Uterus (tissue), 2 donors: Measurements from ENCODE around the gene UBASH3A.

Experiments
- POLR2A ChIP-seq, 2 donors: fragments of 450-650 bp; IDR thresholded peaks; one replicate each; pipeline ENCODE4 v1.6.1; 2016; ENCODE audit warnings: antibody characterized with exemption in 2 of 2, mild to moderate bottlenecking in 1 of 2, moderate library complexity in 1 of 2
- TF ChIP-seq, protein P1 (sequence below), 4 experiments: fragments of 200-600 bp in 2 of 4; fragments of 450-650 bp in 2 of 4; sonication (generic) in 2 of 4; IDR thresholded peaks; one replicate each; pipeline ENCODE4 v1.5.1; 2016 to 2019; ENCODE audit warnings: antibody characterized with exemption in 4 of 4, mild to moderate bottlenecking in 2 of 4, moderate library complexity in 1 of 4

- no peak for TF ChIP-seq POLR2A (IDR thresholded peaks at IDR 0.05)
- TF ChIP-seq, protein P1, sequence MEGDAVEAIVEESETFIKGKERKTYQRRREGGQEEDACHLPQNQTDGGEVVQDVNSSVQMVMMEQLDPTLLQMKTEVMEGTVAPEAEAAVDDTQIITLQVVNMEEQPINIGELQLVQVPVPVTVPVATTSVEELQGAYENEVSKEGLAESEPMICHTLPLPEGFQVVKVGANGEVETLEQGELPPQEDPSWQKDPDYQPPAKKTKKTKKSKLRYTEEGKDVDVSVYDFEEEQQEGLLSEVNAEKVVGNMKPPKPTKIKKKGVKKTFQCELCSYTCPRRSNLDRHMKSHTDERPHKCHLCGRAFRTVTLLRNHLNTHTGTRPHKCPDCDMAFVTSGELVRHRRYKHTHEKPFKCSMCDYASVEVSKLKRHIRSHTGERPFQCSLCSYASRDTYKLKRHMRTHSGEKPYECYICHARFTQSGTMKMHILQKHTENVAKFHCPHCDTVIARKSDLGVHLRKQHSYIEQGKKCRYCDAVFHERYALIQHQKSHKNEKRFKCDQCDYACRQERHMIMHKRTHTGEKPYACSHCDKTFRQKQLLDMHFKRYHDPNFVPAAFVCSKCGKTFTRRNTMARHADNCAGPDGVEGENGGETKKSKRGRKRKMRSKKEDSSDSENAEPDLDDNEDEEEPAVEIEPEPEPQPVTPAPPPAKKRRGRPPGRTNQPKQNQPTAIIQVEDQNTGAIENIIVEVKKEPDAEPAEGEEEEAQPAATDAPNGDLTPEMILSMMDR (IDR thresholded peaks at IDR 0.05), result no peak
Observed at GRCh38 chr21:42386034-42386591, 17.6 kb upstream of the UBASH3A start.
